ENCODE measurements around the gene DMAC2. TPM values are rescaled to one million over a fixed set of nuclear protein-coding genes. Genes with fewer than 3 reads are reported as not detected.

The DMAC2 gene
- total and polyA plus RNA-seq, 2 experiments from 2014 or later: 77.2 to 86.5 TPM

- H3K27me3 ChIP-seq (ENCODE audit: insufficient read depth): no peaks in the 10 kb centered on the region
- H3K36me3 Mint-ChIP-seq (ENCODE audit: low read depth): peaks cover 17% of the 10 kb centered on the region
- H3K27ac Mint-ChIP-seq: no peak overlapping the region
- peaks cover 4% of the 10 kb centered on the region for H3K27me3 Mint-ChIP-seq (ENCODE audit: insufficient read depth, low read depth, poor library complexity)
- H3K79me2 ChIP-seq (replicated peaks; ENCODE audit: insufficient read depth): peaks cover 9% of the 10 kb centered on the region
- H3K4me1 Mint-ChIP-seq: peaks cover 5% of the 10 kb centered on the region; the same call in 2 of the 3 replicates
- H3K9me3 Mint-ChIP-seq: peaks cover 3% of the 10 kb centered on the region; the same call in 2 of the 3 replicates
- no peaks in the 10 kb centered on the region for H3F3A ChIP-seq (replicated peaks; ENCODE audit: low read depth)
- peaks cover 8% of the 10 kb centered on the region for H3K4me1 ChIP-seq (ENCODE audit: insufficient read depth)
- no peak overlapping the region for H3K4me3 ChIP-seq
- no peaks in the 10 kb centered on the region for H3K36me3 ChIP-seq (ENCODE audit: insufficient read depth)
- no peaks in the 10 kb centered on the region; the same call in 1 of the 2 replicates for H4K20me1 ChIP-seq (replicated peaks; ENCODE audit: insufficient read depth)
- H2AFZ ChIP-seq: no peak overlapping the region
- H3K4me3 Mint-ChIP-seq: peak overlapping the region; percentile 43; the same call in 1 of the 3 replicates
- H3K9me2 ChIP-seq (ENCODE audit: insufficient read depth): no peaks in the 10 kb centered on the region
- no peak for DNase-seq (ENCODE audit: low spot score)
- TF ChIP-seq, protein P1, sequence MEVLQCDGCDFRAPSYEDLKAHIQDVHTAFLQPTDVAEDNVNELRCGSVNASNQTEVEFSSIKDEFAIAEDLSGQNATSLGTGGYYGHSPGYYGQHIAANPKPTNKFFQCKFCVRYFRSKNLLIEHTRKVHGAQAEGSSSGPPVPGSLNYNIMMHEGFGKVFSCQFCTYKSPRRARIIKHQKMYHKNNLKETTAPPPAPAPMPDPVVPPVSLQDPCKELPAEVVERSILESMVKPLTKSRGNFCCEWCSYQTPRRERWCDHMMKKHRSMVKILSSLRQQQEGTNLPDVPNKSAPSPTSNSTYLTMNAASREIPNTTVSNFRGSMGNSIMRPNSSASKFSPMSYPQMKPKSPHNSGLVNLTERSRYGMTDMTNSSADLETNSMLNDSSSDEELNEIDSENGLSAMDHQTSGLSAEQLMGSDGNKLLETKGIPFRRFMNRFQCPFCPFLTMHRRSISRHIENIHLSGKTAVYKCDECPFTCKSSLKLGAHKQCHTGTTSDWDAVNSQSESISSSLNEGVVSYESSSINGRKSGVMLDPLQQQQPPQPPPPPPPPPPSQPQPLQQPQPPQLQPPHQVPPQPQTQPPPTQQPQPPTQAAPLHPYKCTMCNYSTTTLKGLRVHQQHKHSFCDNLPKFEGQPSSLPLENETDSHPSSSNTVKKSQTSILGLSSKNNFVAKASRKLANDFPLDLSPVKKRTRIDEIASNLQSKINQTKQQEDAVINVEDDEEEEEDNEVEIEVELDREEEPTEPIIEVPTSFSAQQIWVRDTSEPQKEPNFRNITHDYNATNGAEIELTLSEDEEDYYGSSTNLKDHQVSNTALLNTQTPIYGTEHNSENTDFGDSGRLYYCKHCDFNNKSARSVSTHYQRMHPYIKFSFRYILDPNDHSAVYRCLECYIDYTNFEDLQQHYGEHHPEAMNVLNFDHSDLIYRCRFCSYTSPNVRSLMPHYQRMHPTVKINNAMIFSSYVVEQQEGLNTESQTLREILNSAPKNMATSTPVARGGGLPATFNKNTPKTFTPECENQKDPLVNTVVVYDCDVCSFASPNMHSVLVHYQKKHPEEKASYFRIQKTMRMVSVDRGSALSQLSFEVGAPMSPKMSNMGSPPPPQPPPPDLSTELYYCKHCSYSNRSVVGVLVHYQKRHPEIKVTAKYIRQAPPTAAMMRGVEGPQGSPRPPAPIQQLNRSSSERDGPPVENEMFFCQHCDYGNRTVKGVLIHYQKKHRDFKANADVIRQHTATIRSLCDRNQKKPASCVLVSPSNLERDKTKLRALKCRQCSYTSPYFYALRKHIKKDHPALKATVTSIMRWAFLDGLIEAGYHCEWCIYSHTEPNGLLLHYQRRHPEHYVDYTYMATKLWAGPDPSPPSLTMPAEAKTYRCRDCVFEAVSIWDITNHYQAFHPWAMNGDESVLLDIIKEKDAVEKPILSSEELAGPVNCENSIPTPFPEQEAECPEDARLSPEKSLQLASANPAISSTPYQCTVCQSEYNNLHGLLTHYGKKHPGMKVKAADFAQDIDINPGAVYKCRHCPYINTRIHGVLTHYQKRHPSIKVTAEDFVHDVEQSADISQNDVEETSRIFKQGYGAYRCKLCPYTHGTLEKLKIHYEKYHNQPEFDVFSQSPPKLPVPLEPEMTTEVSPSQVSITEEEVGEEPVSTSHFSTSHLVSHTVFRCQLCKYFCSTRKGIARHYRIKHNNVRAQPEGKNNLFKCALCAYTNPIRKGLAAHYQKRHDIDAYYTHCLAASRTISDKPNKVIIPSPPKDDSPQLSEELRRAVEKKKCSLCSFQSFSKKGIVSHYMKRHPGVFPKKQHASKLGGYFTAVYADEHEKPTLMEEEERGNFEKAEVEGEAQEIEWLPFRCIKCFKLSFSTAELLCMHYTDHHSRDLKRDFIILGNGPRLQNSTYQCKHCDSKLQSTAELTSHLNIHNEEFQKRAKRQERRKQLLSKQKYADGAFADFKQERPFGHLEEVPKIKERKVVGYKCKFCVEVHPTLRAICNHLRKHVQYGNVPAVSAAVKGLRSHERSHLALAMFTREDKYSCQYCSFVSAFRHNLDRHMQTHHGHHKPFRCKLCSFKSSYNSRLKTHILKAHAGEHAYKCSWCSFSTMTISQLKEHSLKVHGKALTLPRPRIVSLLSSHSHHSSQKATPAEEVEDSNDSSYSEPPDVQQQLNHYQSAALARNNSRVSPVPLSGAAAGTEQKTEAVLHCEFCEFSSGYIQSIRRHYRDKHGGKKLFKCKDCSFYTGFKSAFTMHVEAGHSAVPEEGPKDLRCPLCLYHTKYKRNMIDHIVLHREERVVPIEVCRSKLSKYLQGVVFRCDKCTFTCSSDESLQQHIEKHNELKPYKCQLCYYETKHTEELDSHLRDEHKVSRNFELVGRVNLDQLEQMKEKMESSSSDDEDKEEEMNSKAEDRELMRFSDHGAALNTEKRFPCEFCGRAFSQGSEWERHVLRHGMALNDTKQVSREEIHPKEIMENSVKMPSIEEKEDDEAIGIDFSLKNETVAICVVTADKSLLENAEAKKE (CRISPR knock-in tag; IDR thresholded peaks at IDR 0.05): no peak
- TF ChIP-seq CREB1 (CRISPR knock-in tag; IDR thresholded peaks at IDR 0.05; ENCODE audit: low read depth) (no peak), CTCF (conservative IDR thresholded peaks at IDR 0.05; ENCODE audit: low read depth in 2 of 2) (peak in 1 of 2 experiments; percentile 35; a peak in 1 of 4 replicates)
- peak overlapping the region; percentile 72; the same call in 1 of the 2 replicates for H3K4me2 ChIP-seq
- no peak for ATAC-seq
- H3K27ac ChIP-seq (ENCODE audit: low read depth): no peak overlapping the region
Measured at GRCh38 chr19:41437944-41438574, 1.7 kb downstream of the DMAC2 start.
